NCI-H2196 (cell line): ENCODE data around the gene CCDC85B.
A peak's percentile ranks its signal among the peaks of the same experiment; 100 is the strongest.

ENCODE experiments used
- DNase-seq: peaks from one replicate; lab custom pipeline; 2025; ENCODE audit not compliant: unreplicated experiment; lab: John Stamatoyannopoulos, UW

CCDC85B gene

GRCh38 chr11:65868076-65868667, 22.3 kb upstream of the CCDC85B start:
- no peak for DNase-seq

DNA sequence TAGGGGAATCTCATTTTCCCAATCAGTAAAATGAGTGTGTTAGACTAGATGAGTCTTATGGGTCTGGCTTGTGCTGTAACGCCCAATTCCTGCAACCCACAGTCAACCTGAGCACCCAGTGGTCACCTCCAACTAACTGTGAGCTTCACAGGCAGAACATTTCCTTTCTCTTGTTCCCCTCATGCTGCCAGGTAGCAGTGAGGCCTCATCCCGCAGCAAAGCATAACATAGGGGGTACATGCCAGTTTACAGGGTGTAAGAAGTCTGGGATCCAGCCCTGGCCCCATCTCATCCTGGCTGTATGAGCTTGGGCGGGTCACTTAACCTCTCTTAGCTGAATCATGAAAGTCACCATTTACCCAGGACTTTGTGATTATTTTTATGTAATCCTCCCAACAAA, 21.6 kb upstream of the CCDC85B start:
- DNase-seq: no peak

DNA sequence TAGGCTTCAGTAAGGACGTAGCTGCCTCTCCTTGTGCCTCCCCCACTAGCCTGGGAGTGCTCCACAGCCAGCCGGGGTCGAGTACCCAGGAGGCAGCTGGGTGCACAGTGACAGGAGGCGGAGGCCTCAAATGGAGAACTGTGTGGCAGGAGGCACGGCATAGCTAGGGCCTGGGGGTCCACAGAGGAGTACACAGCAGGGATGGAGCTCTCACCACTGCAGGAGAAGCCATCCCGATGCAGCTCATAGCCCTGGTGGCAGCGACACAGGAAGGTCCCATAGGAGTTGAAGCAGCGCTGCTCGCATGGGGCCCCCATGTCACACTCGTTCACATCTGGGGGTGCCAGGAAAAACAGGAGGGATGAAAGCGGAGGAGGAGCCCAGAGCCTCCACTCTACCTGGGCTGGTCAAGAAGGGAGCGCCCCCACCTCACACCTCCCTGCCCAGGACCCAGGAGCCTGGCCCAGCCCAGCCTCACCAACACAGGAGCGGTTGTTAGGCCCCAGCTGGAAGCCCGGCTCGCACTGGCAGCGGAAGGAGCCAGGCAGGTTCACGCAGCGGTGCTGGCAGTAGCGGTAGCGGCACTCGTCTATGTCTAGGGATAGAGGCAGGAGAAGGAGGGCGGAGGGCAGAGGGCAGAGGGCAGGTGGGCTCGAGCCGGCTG, 20.7 kb upstream of the CCDC85B start:
- DNase-seq: no peak

DNA sequence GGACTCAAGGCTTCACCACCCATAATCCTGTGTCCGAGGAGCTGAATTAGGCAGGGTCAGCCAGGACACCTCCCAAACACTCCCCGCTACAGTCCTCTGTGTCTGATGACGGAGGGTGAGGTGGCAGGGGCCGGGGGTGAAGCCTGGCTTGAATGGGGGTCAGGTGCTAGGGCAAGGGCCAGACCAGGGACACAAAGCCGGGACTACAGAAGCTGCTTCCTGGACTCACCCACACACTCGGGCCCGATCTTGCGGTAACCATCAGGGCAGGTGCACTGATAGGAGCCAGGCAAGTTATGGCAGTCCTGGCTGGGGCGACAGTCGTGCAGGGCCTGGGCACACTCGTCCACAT, 20.2 kb upstream of the CCDC85B start:
- DNase-seq: no peak

DNA sequence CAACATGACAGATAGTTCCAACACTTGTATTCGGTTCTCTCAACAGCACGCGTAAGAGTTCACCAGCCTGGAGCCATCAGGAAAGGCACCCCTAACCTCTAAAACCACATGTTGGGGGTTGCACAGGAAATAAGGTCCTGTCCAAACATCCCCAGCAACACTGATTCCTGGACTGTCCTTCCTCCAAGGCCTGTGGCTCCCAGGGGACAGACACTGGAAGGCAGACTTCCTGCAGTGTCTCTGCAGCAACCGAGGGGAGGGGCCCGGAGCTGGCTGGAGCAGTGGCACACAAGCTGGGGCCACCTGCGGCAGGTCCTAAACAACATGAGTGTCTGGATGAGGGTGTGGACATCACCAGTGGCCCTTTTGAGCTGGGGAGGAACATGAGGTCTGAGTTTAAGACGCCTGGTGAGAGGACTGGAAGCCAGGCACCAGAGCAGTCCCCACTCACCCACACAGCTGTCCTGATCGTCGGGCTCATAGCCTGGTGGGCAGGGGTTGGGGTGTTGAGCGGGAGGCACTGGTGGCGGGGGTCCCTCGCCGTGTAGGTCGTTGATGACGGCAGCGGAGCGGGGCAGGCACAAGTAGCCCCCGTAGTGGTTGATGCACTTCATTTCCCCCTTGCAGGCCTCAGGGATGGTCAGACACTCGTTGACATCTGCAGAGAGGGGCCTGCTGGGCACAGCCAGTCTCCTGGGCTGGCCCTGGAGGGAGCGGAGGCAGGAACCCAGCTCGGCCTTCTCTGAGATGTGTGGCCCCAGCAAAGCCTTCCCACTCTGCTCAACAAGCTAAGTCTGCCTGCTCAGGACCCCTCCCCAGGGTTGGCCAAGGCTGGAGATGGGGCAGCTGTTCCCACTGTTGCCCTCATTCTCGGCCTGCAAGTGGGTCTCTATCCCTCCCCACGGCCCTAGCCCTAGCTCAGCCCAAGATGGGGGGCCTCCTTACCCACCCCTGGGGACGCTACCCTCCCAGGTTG, 19.5 kb upstream of the CCDC85B start:
- no peak for DNase-seq

- DNase-seq: no peak
These were observed 18.5 kb upstream of the CCDC85B start for GRCh38 chr11:65871811-65872548.

GRCh38 chr11:65872586-65873317, 17.7 kb upstream of the CCDC85B start, which contains the start of gene EFEMP2:
TSS of gene EFEMP2 (minus strand) at chr11:65872800. CDS start at chr11:65872354, 446 bp downstream.
- no peak for DNase-seq

- peak; percentile 97 for DNase-seq
These were observed 16.9 kb upstream of the CCDC85B start for GRCh38 chr11:65873318-65874156.

GRCh38 chr11:65879617-65880016, 10.9 kb upstream of the CCDC85B start, which contains the start of gene CTSW:
TSS of gene CTSW (plus strand) at chr11:65879837. CDS start at chr11:65879855, 18 bp downstream.
- DNase-seq: no peak

- no peak for DNase-seq
These were observed 10.4 kb upstream of the CCDC85B start for GRCh38 chr11:65880027-65880426.

- no peak for DNase-seq
These were observed 9.5 kb upstream of the CCDC85B start for GRCh38 chr11:65880844-65881421.

- DNase-seq: no peak
These were observed 8.1 kb upstream of the CCDC85B start for GRCh38 chr11:65882120-65883057.

DNA sequence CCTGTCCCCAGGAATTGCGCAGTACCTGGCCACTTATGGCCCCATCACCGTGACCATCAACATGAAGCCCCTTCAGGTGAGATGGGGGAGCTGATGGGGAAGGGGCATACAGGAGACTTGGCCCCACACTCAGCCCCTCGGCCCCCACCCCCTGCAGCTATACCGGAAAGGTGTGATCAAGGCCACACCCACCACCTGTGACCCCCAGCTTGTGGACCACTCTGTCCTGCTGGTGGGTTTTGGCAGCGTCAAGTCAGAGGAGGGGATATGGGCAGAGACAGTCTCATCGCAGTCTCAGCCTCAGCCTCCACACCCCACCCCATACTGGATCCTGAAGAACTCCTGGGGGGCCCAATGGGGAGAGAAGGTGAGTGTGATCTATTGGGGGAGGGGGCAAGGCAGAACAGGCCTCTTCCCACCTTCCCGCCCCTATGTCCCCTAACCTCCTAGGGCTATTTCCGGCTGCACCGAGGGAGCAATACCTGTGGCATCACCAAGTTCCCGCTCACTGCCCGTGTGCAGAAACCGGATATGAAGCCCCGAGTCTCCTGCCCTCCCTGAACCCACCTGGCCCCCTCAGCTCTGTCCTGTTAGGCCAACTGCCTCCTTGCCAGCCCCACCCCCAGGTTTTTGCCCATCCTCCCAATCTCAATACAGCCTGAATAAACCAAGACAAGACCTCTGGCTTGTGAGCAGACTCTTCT, 7.3 kb upstream of the CCDC85B start:
- DNase-seq: no peak

GRCh38 chr11:65883786-65884715, 6.4 kb upstream of the CCDC85B start:
- no peak for DNase-seq

DNA sequence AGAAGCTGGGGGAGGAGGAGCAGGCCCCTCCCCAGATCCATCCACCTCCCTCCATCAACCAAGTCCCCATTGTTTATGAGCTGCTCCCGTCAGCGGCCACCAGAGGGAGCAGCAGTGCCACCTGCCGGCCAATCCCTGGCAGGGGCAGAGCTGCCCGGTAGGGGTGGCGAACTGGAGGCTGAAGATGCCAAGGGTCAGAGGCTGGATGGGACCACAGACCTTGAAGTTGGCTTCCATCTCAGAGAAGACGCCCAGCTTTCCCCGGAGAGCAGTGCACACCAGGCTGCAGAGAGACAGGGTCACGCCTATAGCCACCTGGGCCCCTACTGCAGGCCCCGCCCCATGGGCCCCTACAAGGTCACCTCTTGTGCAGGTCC, 5.8 kb upstream of the CCDC85B start:
- peak; percentile 81 for DNase-seq

DNA sequence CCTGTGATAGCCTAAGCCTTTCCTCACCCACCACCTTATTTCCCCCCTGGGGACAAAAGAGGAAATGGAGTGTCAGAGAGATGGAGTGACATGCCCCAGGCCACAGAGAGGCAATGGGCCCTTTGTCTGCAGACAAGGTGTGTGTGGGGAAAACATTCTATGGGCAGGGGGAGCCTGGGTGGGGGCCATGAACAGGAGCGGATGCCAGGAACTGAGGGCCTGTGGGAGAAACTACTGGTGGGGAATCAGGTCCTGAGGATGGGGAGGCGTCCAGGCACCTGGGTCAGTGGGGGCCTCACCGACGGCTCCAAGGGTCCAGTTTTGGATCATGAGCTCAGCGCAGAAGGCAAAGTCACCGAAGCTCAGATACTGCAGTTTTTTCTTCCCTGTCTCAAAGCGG, 5.2 kb upstream of the CCDC85B start:
- DNase-seq: no peak
